ENCODE measurements around the gene TSKU. TPM values are rescaled to one million over a fixed set of nuclear protein-coding genes. Genes with fewer than 3 reads are reported as not detected.

TSKU gene
- total and polyA plus RNA-seq, 9 of the 15 experiments (the other 6 are each of a cell fraction or from before 2014, with no cell fraction given): 0.60 to 11.9 (median 8.4) TPM

DNA sequence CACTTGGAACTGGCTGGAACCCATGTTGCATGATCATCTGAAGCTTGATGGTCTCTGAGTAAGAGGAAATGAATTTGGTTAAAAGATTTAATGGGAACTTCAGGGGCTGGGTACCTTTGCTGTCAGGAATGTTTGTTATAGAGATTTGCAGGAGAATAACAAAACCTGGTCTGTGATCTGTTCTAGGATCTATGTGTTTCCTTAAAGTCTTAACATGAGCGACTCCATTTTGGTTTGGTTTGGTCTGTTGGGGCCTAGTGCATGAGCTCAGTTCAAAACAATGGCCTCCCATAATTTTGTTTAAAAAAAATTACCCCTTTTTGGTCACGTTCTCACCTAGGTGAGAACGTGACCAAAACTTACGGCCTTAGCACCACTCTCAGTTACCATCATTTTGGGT is 28.1 kb downstream of the TSKU start (continued):
- TF ChIP-seq MEF2D (tag; conservative IDR thresholded peaks at IDR 0.05; ENCODE audit: low read depth) (0 out of 2 replicates have a peak, but pooled peaks have one; percentile 51), ZNF766 (CRISPR knock-in tag; conservative IDR thresholded peaks at IDR 0.05) (0 out of 2 replicates have a peak, but pooled peaks have one; percentile 21), PTTG1 (tag; IDR thresholded peaks at IDR 0.05; ENCODE audit: low read depth) (peak; percentile 79), ESRRB (CRISPR knock-in tag; IDR thresholded peaks at IDR 0.05; ENCODE audit: borderline replicate concordance) (no peak), NR2C2 (CRISPR knock-in tag; IDR thresholded peaks at IDR 0.05) (no peak), NR2C2 (tag; IDR thresholded peaks at IDR 0.05) (0 out of 2 replicates have a peak, but pooled peaks have one; percentile 22), KDM2B (CRISPR knock-in tag; IDR thresholded peaks at IDR 0.05) (no peak), KDM4B (IDR thresholded peaks at IDR 0.05; ENCODE audit: borderline replicate concordance in 2 of 2, low read depth in 1 of 2) (no peak), NR4A1 (CRISPR knock-in tag; IDR thresholded peaks at IDR 0.05) (no peak), NR4A1 (tag; IDR thresholded peaks at IDR 0.05) (peak; percentile 94), TAF7 (tag; IDR thresholded peaks at IDR 0.05) (peak; percentile 37; the same call in 1 of the 2 replicates), DDX20 (tag; IDR thresholded peaks at IDR 0.05; ENCODE audit: low read depth) (peak; percentile 34; the same call in 1 of the 2 replicates), NR2C1 (IDR thresholded peaks at IDR 0.05) (no peak), NR2C1 (tag; IDR thresholded peaks at IDR 0.05) (peak; percentile 55; the same call in 1 of the 2 replicates)
- TF ChIP-seq, protein P1, sequence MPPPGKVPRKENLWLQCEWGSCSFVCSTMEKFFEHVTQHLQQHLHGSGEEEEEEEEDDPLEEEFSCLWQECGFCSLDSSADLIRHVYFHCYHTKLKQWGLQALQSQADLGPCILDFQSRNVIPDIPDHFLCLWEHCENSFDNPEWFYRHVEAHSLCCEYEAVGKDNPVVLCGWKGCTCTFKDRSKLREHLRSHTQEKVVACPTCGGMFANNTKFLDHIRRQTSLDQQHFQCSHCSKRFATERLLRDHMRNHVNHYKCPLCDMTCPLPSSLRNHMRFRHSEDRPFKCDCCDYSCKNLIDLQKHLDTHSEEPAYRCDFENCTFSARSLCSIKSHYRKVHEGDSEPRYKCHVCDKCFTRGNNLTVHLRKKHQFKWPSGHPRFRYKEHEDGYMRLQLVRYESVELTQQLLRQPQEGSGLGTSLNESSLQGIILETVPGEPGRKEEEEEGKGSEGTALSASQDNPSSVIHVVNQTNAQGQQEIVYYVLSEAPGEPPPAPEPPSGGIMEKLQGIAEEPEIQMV (tag; conservative IDR thresholded peaks at IDR 0.05; ENCODE audit: low read depth): peak; percentile 68; the same call in 1 of the 2 replicates
- TF ChIP-seq, protein P2, sequence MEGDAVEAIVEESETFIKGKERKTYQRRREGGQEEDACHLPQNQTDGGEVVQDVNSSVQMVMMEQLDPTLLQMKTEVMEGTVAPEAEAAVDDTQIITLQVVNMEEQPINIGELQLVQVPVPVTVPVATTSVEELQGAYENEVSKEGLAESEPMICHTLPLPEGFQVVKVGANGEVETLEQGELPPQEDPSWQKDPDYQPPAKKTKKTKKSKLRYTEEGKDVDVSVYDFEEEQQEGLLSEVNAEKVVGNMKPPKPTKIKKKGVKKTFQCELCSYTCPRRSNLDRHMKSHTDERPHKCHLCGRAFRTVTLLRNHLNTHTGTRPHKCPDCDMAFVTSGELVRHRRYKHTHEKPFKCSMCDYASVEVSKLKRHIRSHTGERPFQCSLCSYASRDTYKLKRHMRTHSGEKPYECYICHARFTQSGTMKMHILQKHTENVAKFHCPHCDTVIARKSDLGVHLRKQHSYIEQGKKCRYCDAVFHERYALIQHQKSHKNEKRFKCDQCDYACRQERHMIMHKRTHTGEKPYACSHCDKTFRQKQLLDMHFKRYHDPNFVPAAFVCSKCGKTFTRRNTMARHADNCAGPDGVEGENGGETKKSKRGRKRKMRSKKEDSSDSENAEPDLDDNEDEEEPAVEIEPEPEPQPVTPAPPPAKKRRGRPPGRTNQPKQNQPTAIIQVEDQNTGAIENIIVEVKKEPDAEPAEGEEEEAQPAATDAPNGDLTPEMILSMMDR (IDR thresholded peaks at IDR 0.05 in 2 of 3, conservative IDR thresholded peaks at IDR 0.05 in 1 of 3; ENCODE audit: insufficient read depth in 2 of 3, low read depth in 1 of 3, low read length in 3 of 3): no peak
- TF ChIP-seq, protein P3, sequence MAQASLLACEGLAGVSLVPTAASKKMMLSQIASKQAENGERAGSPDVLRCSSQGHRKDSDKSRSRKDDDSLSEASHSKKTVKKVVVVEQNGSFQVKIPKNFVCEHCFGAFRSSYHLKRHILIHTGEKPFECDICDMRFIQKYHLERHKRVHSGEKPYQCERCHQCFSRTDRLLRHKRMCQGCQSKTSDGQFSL (CRISPR knock-in tag; IDR thresholded peaks at IDR 0.05): no peak
- TF ChIP-seq, protein P3 (tag; IDR thresholded peaks at IDR 0.05): no peak
- TF ChIP-seq, protein P4, sequence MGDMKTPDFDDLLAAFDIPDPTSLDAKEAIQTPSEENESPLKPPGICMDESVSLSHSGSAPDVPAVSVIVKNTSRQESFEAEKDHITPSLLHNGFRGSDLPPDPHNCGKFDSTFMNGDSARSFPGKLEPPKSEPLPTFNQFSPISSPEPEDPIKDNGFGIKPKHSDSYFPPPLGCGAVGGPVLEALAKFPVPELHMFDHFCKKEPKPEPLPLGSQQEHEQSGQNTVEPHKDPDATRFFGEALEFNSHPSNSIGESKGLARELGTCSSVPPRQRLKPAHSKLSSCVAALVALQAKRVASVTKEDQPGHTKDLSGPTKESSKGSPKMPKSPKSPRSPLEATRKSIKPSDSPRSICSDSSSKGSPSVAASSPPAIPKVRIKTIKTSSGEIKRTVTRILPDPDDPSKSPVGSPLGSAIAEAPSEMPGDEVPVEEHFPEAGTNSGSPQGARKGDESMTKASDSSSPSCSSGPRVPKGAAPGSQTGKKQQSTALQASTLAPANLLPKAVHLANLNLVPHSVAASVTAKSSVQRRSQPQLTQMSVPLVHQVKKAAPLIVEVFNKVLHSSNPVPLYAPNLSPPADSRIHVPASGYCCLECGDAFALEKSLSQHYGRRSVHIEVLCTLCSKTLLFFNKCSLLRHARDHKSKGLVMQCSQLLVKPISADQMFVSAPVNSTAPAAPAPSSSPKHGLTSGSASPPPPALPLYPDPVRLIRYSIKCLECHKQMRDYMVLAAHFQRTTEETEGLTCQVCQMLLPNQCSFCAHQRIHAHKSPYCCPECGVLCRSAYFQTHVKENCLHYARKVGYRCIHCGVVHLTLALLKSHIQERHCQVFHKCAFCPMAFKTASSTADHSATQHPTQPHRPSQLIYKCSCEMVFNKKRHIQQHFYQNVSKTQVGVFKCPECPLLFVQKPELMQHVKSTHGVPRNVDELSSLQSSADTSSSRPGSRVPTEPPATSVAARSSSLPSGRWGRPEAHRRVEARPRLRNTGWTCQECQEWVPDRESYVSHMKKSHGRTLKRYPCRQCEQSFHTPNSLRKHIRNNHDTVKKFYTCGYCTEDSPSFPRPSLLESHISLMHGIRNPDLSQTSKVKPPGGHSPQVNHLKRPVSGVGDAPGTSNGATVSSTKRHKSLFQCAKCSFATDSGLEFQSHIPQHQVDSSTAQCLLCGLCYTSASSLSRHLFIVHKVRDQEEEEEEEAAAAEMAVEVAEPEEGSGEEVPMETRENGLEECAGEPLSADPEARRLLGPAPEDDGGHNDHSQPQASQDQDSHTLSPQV (IDR thresholded peaks at IDR 0.05): peak; percentile 89

Measured in K562 (cell line).